Sigmoid colon (tissue), 7 donors: ENCODE measurements around the gene WDR1. TPM values are rescaled to one million over a fixed set of nuclear protein-coding genes. Genes with fewer than 3 reads are reported as not detected.

Experiments used
- DNase-seq: peaks from one replicate; pipeline ENCODE4 v3.0.0-alpha.2; 2019
- H3K27ac ChIP-seq, 4 donors: fragments of 200-600 bp; sonication (generic); one replicate each; pipeline ENCODE4 v1.5.1; 2016 to 2019; ENCODE audit warnings: mild to moderate bottlenecking in 1 of 4
- H3K27me3 ChIP-seq, 3 donors: fragments of 200-600 bp; sonication (generic); one replicate each; pipeline ENCODE4 v1.5.1; 2019; ENCODE audit warnings: mild to moderate bottlenecking in 1 of 3
- H3K36me3 ChIP-seq, 4 donors: fragments of 200-600 bp; sonication (generic); one replicate each; pipeline ENCODE4 v1.5.1; 2016 to 2019
- H3K4me1 ChIP-seq, 4 donors: fragments of 200-600 bp; sonication (generic); one replicate each; pipeline ENCODE4 v1.5.1; 2017 to 2019
- H3K4me3 ChIP-seq, 4 donors: fragments of 200-600 bp; sonication (generic); one replicate each; pipeline ENCODE4 v1.5.1; 2017 to 2019; ENCODE audit warnings: mild to moderate bottlenecking in 2 of 4, moderate library complexity in 1 of 4
- H3K9me3 ChIP-seq, 4 donors: fragments of 200-600 bp in 3 of 4; sonication (generic) in 3 of 4; one replicate each; pipeline versions ENCODE4 v1.5.1 to v1.6.1; 2013 to 2019
- EP300 ChIP-seq, 4 donors: sonication (generic); formaldehyde crosslinking; IDR thresholded peaks; one replicate each; pipeline ENCODE4 v1.6.1; 2017; ENCODE audit warnings: antibody characterized with exemption in 4 of 4
- POLR2A ChIP-seq, 2 donors: fragments of 450-650 bp; IDR thresholded peaks; one replicate each; pipeline ENCODE4 v1.6.1; 2016; ENCODE audit warnings: antibody characterized with exemption in 2 of 2, mild to moderate bottlenecking in 2 of 2, moderate library complexity in 2 of 2
- POLR2AphosphoS5 ChIP-seq, 4 donors: sonication (generic); formaldehyde crosslinking; IDR thresholded peaks; one replicate each; pipeline ENCODE4 v1.6.1; 2017; ENCODE audit warnings: antibody characterized with exemption in 4 of 4
- WGBS, 2 donors: extraction: QIAGEN DNeasy Blood & Tissue Kit; methylation state at CpG; one replicate each; pipeline ENCODE4 v1.1.7; 2013; 5-methylcytosine and 5-hydroxymethylcytosine counted together
- intact Hi-C: fragments of 100-400 bp; cut with DNase I; formaldehyde crosslinking; loops from one replicate; pipeline ENCODE4 v1.15.1; 2023
- polyA plus RNA-seq, 3 donors: library from polyadenylated mRNA; stranded (reverse); fragments of 200-250 nt; gene quantifications; one replicate each; pipeline ENCODE4 v1.2.3, GENCODE V29; 2013
- total RNA-seq, 4 donors: library from RNA; depleted of rRNA; stranded (reverse); fragments of >200 nt; gene quantifications; one replicate each; pipeline ENCODE4 v1.1.0, GENCODE V29; 2016
- TF ChIP-seq, protein P1 (sequence below), 4 experiments: fragments of 450-650 bp in 3 of 4; fragments of 200-600 bp in 1 of 4; IDR thresholded peaks; one replicate each; pipeline ENCODE4 v1.5.1; 2016 to 2019; ENCODE audit warnings: antibody characterized with exemption in 4 of 4, mild to moderate bottlenecking in 3 of 4, moderate library complexity in 2 of 4
- donor health status: healthy with polysubstance abuse.
- donor health status: Bipolar disorder and iron deficiency.
- donor health status: healthy.

The WDR1 gene
- total and polyA plus RNA-seq, 7 donors: 171 to 267 (median 240) TPM

DNA sequence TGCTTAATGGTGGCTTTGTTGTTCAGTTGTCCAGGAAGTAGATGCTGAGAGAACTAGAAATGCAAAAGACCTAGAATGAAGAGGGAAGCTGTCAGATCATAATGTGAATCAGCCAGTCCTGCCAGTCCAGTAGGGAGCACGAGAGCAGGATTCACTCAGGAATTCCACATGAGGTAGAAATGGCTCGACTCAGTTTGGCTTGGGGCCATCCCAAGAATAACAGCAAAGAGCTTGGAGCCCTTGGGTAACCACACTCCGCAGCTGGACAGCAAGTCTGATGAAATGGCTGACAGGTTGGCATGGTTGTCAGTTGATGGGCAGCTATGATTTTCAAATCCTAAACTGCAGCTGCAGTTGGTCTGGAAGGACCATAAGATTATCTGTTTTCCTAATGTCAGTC is 44.5 kb upstream of the WDR1 start:
- peaks cover 0 to 33% (median 24%) of the 10 kb centered on the region in 4 donors for H3K4me1 ChIP-seq
- H3K9me3 ChIP-seq: no peaks in the 10 kb centered on the region
- H3K27ac ChIP-seq: no peak overlapping the region
- TF ChIP-seq EP300 (IDR thresholded peaks at IDR 0.05): no peak
- no peak for TF ChIP-seq POLR2AphosphoS5 (IDR thresholded peaks at IDR 0.05)
- TF ChIP-seq, protein P1, sequence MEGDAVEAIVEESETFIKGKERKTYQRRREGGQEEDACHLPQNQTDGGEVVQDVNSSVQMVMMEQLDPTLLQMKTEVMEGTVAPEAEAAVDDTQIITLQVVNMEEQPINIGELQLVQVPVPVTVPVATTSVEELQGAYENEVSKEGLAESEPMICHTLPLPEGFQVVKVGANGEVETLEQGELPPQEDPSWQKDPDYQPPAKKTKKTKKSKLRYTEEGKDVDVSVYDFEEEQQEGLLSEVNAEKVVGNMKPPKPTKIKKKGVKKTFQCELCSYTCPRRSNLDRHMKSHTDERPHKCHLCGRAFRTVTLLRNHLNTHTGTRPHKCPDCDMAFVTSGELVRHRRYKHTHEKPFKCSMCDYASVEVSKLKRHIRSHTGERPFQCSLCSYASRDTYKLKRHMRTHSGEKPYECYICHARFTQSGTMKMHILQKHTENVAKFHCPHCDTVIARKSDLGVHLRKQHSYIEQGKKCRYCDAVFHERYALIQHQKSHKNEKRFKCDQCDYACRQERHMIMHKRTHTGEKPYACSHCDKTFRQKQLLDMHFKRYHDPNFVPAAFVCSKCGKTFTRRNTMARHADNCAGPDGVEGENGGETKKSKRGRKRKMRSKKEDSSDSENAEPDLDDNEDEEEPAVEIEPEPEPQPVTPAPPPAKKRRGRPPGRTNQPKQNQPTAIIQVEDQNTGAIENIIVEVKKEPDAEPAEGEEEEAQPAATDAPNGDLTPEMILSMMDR (IDR thresholded peaks at IDR 0.05): no peak
- TF ChIP-seq POLR2A (IDR thresholded peaks at IDR 0.05): no peak
- intact Hi-C loops: no loop called here
- no peaks in the 10 kb centered on the region for H3K27me3 ChIP-seq
- H3K4me3 ChIP-seq: no peak overlapping the region
- 49 to 52% methylated on average over 3 of the region's 3 CpGs for WGBS, 2 donors
- no peaks in the 10 kb centered on the region for H3K36me3 ChIP-seq
- no peak for DNase-seq

DNA sequence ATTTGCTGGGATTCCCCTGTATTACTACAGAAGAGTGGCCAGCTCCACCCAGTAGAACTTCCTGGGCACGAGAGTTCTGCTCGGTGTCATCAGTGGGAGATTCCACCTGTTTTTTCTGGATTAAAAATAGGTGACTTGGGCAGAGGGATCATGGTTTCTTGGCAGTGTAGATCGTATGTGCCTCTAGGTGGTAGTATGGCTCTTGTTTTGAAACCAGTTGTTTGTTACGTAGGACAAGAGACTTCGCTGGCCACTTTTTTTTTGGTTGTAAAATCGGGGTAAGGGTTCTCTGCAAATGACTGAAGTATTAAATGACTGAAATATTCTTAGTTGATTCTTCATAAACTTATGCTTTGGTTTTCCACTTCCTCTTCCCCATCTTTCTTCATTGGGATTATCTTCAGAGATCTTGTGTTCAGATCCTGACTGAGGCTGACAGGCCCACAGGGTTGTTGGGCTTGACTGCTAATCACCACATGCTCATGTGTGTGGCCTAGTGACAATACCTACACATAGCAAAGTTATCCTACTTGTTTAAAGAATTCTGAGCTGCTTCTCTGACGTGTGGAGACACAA is 43.8 kb upstream of the WDR1 start:
- TF ChIP-seq POLR2A (IDR thresholded peaks at IDR 0.05) (no peak), EP300 (IDR thresholded peaks at IDR 0.05) (no peak), POLR2AphosphoS5 (IDR thresholded peaks at IDR 0.05) (no peak)
- TF ChIP-seq, protein P1 (IDR thresholded peaks at IDR 0.05): peak in 2 of 4 experiments; percentile 12 to 22
- no peaks in the 10 kb centered on the region for H3K36me3 ChIP-seq
- WGBS, 2 donors: 53 to 69% methylated on average over 7 of the region's 7 CpGs
- DNase-seq: no peak
- intact Hi-C loops: no loop called here
- no peak overlapping the region for H3K4me3 ChIP-seq
- no peaks in the 10 kb centered on the region for H3K27me3 ChIP-seq
- peaks cover 0 to 33% (median 23%) of the 10 kb centered on the region in 4 donors for H3K4me1 ChIP-seq
- no peak overlapping the region for H3K27ac ChIP-seq
- no peaks in the 10 kb centered on the region for H3K9me3 ChIP-seq

DNA sequence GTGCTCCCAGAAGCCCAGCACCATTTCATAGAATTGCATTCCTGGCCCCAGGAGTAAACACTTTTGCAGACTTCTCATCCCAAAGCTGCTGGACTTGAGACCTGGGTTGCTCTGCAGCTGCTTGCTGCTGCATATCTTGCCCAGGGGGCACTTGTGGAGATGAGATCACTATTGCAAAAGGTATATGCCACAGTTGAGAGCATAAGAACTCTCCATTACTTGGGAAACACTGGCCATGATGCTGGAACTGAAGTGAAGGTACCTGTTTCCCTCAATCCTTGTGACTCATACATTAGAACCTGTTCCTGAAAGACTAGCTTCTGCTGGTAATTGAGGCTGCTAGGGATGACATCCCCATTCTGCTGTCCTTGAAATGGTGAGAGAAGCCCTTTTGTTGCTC is 43.1 kb upstream of the WDR1 start:
- H3K27ac ChIP-seq: peak overlapping the region in 1 of 4 donors; percentile 76
- TF ChIP-seq, protein P1 (IDR thresholded peaks at IDR 0.05): no peak
- TF ChIP-seq POLR2AphosphoS5 (IDR thresholded peaks at IDR 0.05): no peak
- TF ChIP-seq EP300 (IDR thresholded peaks at IDR 0.05): no peak
- TF ChIP-seq POLR2A (IDR thresholded peaks at IDR 0.05): no peak
- H3K4me3 ChIP-seq: no peak overlapping the region
- no peak for DNase-seq
- intact Hi-C loops: no loop called here
- no peaks in the 10 kb centered on the region for H3K9me3 ChIP-seq
- no peaks in the 10 kb centered on the region for H3K27me3 ChIP-seq
- peaks cover 0 to 33% (median 20%) of the 10 kb centered on the region in 4 donors for H3K4me1 ChIP-seq
- H3K36me3 ChIP-seq: no peaks in the 10 kb centered on the region

DNA sequence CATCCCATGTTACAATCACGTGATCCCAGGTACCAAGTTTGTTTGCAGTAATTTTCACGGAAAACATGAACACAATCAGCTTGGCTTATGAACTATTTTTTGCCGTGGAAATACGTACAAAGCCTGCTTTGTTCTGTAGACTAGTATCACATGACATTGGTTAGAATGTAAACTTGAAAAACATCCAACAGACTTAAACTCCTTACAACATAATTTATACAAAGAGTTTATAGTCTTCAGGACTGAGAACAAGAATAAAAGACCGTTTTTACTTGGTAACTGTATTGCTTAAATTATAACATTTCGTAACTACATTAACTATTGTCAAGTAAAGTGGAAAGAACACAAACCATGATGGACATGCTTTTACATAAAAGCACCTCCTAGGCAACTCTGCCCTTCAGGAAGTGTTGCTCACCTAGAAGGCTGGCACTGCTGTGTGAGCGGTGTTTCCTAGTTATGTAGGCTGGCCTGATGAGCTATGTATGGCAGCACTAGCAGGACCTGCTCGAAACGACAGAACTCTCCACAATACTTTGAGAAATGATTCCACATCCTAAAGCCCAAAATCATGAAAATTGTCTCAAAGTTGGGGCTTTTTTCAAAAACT is 41.8 kb upstream of the WDR1 start:
- TF ChIP-seq POLR2AphosphoS5 (IDR thresholded peaks at IDR 0.05) (peak; percentile 19 to 61 (median 32)), EP300 (IDR thresholded peaks at IDR 0.05) (peak in 2 of 4 donors; percentile 31 to 45), POLR2A (IDR thresholded peaks at IDR 0.05) (no peak)
- TF ChIP-seq, protein P1 (IDR thresholded peaks at IDR 0.05): no peak
- DNase-seq: no peak
- WGBS, 2 donors: 11 to 38% methylated on average over 9 of the region's 9 CpGs
- Histone ChIP-seq H3K27me3 (no peaks in the 10 kb centered on the region), H3K9me3 (no peaks in the 10 kb centered on the region), H3K4me3 (peak overlapping the region in 2 of 4 donors; percentile 1 to 3), H3K27ac (peak overlapping the region; percentile 63 to 76 (median 72)), H3K36me3 (no peaks in the 10 kb centered on the region), H3K4me1 (peaks cover 0 to 30% (median 20%) of the 10 kb centered on the region in 4 donors)
- intact Hi-C loops: no loop called here
